Stimulated activated CD8-positive, alpha-beta memory T cell treated with anti-CD3 and anti-CD28 coated beads, Interleukin-2, amount 100 ng/mL, for 48 hours (primary cell): ENCODE measurements around the gene INPP5A.
"Not testable (repeated sequence)": the region's sequence is repeated elsewhere in the genome, so short reads cannot be mapped to it uniquely, and the experiment has no call there.

Source experiments
- DNase-seq, 2 donors: peaks; one replicate each; pipeline ENCODE4 v3.0.0-alpha.2; 2020; ENCODE audit warnings: low read depth in 2 of 2

Gene INPP5A

GRCh38 chr10:132547421-132547861, 9.9 kb downstream of the INPP5A start:
- DNase-seq = no peak

- DNase-seq = no peak
Measured at GRCh38 chr10:132548106-132548823, 10.7 kb downstream of the INPP5A start.

- DNase-seq = no peak
Measured at GRCh38 chr10:132548869-132549268, 11.3 kb downstream of the INPP5A start.

- no peak for DNase-seq
Measured at GRCh38 chr10:132549371-132549770, 11.8 kb downstream of the INPP5A start.

- DNase-seq = no peak
Measured at GRCh38 chr10:132550366-132551092, 12.9 kb downstream of the INPP5A start.

- no peak for DNase-seq
Measured at GRCh38 chr10:132551093-132551807, 13.7 kb downstream of the INPP5A start.

- DNase-seq = no peak
Measured at GRCh38 chr10:132551808-132552130, 14.2 kb downstream of the INPP5A start.

GRCh38 chr10:132552635-132553034, 15.0 kb downstream of the INPP5A start:
- not testable (repeated sequence) for DNase-seq

- DNase-seq = not testable (repeated sequence)
Measured at GRCh38 chr10:132553568-132553967, 16.0 kb downstream of the INPP5A start.

- no peak for DNase-seq
Measured at GRCh38 chr10:132554053-132554990, 16.7 kb downstream of the INPP5A start.

GRCh38 chr10:132554991-132555647, 17.5 kb downstream of the INPP5A start:
- DNase-seq = no peak

GRCh38 chr10:132555648-132556575, 18.3 kb downstream of the INPP5A start:
- no peak for DNase-seq

GRCh38 chr10:132556994-132557441, 19.4 kb downstream of the INPP5A start:
- no peak for DNase-seq

- DNase-seq = no peak
Measured at GRCh38 chr10:132557696-132558515, 20.3 kb downstream of the INPP5A start.

GRCh38 chr10:132558516-132559413, 21.2 kb downstream of the INPP5A start:
- no peak for DNase-seq

- no peak for DNase-seq
Measured at GRCh38 chr10:132559538-132559937, 22.0 kb downstream of the INPP5A start.

GRCh38 chr10:132560241-132560731, 22.7 kb downstream of the INPP5A start:
- no peak for DNase-seq
